Middle frontal gyrus (tissue), 1 donor: Measurements from ENCODE around the gene TTC9B.

Experiments used
- DNase-seq: peaks from one replicate; pipeline ENCODE4 v3.0.0-alpha.2; 2015; ENCODE audit warnings: low spot score; ENCODE audit errors: extremely low spot score

TTC9B gene

GRCh38 chr19:40217934-40218890, at the start of gene TTC9B:
TSS of gene TTC9B (minus strand) at chr19:40218384. CDS start at chr19:40218381, 3 bp downstream.
- no peak for DNase-seq

- no peak for DNase-seq
Measured at GRCh38 chr19:40267601-40267997, 49.4 kb upstream of the TTC9B start.

- no peak for DNase-seq
Measured at GRCh38 chr19:40266912-40267600, 48.9 kb upstream of the TTC9B start.

DNA sequence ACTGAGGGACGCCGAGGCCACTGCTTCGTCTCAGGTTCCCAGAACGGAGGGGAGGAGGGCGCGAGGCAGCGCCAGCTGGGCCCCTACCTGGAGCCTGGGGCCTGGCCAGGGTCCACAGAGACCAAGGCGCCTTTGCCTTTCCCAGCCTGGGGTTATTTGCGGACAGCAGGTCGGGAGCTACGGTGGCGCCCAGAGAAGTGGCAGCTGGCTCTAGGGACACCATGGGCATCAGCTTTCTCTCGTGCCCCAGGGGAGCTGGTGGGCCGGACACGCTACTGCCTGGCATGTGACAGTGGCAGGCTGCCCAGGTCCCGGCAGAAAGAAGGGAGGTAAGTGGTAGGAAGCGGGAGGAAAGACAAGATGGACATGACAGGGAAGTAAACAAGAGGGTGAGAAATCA, 47.9 kb upstream of the TTC9B start:
- DNase-seq, result no peak

DNA sequence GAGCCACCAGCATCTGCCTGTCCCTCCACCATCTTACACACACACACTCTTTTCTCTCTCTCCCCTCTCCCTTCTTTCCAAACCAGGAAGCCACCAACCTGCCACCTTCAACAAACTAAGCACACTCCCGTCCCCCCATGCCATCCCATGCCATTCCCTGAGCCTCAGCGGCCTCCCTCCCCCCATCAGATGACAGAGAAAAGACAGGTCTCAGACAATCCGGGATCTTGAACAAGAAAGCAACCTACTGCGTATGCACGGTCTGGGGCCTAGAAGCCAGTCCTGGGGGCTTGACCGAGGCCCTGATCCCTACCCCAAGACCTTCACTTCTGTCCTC, 47.5 kb upstream of the TTC9B start:
- no peak for DNase-seq

DNA sequence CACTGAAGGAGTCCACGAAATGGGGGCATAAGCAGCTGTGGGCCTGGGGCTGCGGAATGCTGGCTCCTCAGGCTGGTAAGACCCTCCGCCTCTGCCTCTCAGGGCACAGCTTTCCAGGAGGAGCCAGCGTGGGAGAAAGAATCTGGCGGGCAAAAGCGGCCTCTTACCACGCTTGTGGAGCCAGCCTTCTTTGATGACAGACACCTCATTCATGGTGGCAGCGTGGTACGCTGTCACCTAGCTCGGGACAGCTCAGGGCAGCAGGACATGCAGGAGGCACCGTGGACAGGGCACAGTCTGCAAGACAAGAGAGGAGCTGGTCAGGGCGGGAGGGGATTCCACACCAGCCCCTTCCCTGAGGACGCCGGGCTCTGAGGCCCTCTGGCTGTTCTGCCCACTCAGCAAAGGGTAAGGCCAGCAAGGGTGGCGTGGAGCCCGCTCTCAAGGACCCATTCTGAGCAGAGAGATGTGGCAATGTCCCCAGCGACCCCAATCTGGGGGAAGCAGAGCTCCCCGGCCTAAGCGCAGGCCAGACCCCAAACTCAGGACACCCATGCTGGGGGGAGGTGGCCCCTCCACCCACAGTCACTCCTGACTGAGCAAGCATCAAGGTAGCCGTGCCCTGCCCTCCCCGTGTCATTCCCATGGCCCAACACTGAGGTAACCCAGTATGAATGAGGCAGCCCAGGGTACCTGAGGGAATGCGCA, 47.0 kb upstream of the TTC9B start:
- no peak for DNase-seq

DNA sequence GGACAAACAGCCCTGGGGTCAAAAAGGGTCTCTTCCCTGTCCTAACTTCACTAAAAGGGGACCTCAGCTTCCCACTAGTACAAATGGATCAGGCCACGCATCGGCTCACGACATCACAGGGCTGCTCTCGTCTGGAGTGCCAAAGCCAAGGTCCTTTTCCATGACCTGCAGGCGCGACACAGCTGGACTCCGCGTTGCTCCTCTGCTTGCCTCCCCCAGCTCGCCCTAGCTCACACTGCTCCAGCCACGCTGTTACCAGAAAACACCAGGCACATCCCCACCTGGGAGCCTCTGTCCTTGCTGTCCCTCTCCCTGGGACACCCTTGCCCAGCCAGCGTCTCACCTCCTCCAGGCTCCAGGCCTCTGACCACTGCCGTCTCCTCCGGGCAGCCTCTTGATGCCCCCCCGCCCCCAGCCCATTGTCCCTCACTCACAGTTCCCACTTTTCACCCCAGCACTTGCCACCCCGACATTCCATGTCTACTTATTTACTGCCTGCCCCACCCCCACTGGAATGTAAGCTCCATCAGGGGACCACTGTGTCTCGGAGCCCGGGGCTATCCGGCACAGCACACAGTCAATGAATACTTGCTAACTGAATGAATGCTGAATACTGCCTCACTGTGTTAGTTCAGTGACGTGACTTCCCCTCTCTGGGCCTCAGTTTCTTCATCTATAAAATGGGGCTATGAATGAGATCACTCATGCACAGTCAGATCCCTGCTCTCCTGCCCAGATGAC, 46.3 kb upstream of the TTC9B start:
- no peak for DNase-seq

DNA sequence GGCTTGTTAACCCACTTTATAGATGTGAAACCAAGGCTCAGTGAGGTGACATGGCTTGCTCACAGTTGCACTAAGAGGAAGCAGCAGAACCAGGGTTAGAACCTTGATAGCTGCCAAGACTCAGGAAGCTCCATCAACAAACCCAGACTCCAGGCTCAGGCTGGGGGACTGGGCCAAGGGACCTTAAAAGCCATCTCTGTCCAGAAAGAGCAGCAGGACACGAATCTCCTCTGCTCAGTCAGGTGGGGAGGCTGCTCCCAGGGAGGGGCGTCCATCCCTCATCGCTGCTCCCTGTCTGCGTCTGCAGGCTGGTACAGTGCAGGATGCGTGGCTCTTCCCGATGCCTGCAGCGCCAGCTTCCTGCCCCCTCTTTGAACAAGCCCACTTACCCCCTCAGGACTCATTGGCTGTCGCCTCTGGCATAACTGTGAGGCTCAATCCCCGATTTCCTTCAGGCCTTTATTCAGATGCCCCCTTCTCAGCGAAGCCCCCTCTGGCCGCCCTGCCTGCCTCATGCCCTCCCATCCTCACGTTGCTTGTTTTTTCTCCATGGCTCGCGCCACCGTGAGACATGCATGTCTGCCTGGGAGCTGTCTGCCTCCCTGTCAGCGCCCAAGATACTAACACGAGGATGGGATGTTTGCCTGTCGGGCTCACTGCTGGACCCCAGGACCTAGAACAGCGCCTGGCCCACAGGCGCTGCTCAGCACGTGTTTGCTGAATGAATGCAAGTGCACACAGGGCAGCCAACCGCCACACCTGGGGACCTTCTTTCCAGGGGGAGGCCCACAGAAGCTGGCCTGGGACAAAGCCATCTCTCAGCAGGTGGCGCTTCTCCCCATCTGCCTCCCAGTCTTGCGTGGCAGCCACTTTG, 45.5 kb upstream of the TTC9B start:
- DNase-seq, result no peak

- no peak for DNase-seq
Measured at GRCh38 chr19:40262422-40262821, 44.2 kb upstream of the TTC9B start.

DNA sequence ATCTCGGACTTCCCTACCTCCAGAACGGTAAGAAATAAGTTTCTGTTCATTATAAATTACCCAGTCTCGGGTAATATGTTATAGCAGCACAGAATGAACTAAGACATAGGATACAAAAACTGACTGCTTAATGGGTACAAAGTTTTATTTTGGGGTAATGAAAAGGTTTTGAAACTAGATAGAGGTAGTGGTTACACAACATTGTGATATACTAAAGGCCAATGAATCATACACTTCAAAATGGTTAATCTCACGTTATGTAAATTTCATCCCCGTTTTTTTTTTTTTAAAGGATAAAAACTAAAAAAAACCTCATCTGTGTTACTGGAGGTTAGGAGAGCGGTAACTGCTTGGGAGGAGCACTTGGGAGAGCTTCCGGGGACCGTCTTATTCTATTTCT, 43.4 kb upstream of the TTC9B start:
- no peak for DNase-seq

DNA sequence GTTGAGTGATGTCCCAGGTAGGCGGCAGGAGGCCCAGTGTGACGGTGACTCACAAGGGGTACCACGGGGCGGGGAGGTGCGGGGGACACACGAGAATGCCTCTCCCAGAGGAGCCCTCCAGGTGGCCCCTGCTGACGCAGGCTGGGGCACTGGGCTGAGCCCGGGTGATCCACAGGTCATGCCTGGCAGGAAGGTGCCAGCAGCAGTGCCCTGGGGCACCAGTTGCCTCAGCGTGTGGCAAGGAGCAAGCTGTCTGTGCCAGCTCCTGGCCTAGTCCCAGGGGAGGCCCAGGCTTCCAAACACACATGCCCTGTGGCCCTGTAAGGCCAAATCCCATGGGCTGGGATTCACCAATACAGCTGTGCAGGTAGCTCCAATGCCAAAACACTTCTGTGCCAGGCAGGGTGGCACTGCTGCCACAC, 38.9 kb upstream of the TTC9B start:
- DNase-seq, result no peak

DNA sequence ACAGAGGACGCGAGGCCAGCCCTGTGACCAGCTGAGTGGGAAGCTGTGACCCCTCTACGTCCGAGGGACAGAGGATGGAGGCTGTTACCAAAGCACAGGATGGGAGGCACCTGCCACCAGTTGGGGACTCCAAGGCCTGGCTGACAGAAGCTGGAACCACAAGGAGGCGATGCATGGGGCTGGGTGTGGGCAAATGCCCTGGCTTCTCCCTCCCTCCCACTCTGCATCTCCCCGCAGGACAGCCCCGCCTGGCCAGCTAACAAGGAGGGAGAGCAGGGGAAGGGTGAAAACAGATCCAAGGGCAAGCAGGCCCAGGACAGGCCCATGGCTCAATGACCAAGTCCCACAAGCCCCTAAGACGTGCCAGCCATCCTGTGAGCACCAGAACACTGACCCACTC, 38.3 kb upstream of the TTC9B start:
- DNase-seq, result no peak

- DNase-seq, result no peak
Measured at GRCh38 chr19:40255619-40256166, 37.5 kb upstream of the TTC9B start.

DNA sequence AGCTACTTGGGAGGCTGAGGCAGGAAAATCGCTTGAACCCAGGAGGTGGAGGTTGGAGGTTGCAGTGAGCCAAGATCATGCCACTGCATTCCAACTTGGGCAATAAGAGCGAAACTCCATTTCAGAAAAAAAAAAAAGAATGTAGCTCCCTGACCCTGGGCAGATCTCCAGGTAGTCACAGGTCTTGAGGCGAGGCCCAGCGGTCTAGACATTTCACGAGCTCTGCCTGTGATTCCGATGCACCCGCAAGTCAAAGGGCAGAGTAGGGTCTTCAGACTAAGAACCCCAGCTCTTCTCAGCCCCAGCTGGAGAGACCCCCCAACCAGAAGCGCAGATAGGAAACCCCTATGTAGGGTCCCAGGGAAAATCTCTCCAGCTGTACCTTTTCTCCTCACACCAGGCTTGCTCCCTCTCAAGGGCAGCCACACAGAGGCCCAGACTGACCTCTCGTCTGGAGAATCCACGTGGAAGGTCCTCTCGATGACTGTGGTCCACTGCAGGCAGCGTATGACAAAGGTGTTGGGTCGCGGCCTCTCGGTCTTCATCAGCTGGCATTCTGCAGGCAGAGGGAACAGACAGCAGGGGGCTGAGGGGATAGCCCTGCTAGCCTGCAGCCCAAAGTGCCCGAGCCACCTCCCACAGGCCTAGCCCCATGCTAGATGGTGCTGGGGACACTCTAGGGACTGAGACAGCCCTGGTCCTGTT, 36.7 kb upstream of the TTC9B start:
- no peak for DNase-seq

GRCh38 chr19:40253611-40254092, 35.5 kb upstream of the TTC9B start:
- DNase-seq, result no peak

DNA sequence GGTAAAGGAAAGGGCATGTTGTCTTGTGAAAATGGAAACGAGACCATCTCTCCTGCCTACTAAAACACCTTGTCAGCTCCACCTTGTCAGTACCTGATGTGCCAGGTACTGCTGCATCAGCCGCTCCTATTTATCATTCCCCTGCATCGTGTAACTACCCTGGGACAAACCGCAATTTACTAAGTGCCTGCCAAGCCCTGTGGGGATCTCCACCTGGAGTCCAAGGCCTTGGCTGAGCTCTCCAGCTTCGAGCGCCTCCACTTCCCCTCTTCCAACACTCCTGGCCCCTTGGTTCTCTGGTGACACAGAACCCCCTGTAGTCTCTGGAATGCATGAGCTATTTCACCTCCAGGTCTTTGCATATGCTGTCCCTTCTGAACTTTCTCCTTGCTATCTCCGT, 34.2 kb upstream of the TTC9B start:
- no peak for DNase-seq

GRCh38 chr19:40251991-40252390, 33.8 kb upstream of the TTC9B start:
- DNase-seq, result no peak

- DNase-seq, result no peak
Measured at GRCh38 chr19:40251244-40251643, 33.1 kb upstream of the TTC9B start.

- DNase-seq, result no peak
Measured at GRCh38 chr19:40249781-40250180, 31.6 kb upstream of the TTC9B start.
